Neural cell (in vitro differentiated cells): ENCODE results near the gene TLR8. TPM values are rescaled to one million over a fixed set of nuclear protein-coding genes. Genes with fewer than 3 reads are reported as not detected.
"Not testable (repeated sequence)": the region's sequence is repeated elsewhere in the genome, so short reads cannot be mapped to it uniquely, and the experiment has no call there.

Experiments
- H2AFZ ChIP-seq: fragments of 200-600, 300-800 bp; sonication (generic), shearing (Covaris generic); 2 replicates; pipeline ENCODE4 v1.6.0; 2014; ENCODE audit warnings: low read depth, mild to moderate bottlenecking, antibody characterized with exemption, low read length, moderate library complexity
- H3F3A ChIP-seq: fragments of 200-600 bp; shearing (Covaris generic); 2 replicates; pipeline ENCODE4 v1.6.1; 2016; ENCODE audit warnings: mild to moderate bottlenecking, moderate library complexity, mixed read lengths, antibody characterized with exemption, low read length; ENCODE audit not compliant: insufficient read depth, poor library complexity, severe bottlenecking
- H3K27ac ChIP-seq: fragments of 200-600, 300-800 bp; sonication (generic), shearing (Covaris generic); 2 replicates; pipeline ENCODE4 v1.5.1; 2014; ENCODE audit warnings: mild to moderate bottlenecking, low read length, moderate library complexity
- H3K27me3 ChIP-seq: fragments of 300-800, 200-600 bp; sonication (generic), shearing (Covaris generic); 2 replicates; pipeline ENCODE4 v1.6.0; 2014; ENCODE audit warnings: mild to moderate bottlenecking, low read depth, low read length, moderate library complexity; ENCODE audit not compliant: insufficient read depth
- H3K36me3 ChIP-seq: fragments of 300-800, 200-600 bp; sonication (generic), shearing (Covaris generic); 2 replicates; pipeline ENCODE4 v1.5.1; 2014; ENCODE audit warnings: mild to moderate bottlenecking, antibody characterized with exemption, low read length, moderate library complexity; ENCODE audit not compliant: insufficient read depth
- H3K4me2 ChIP-seq: fragments of 300-800, 200-600 bp; sonication (generic), shearing (Covaris generic); 2 replicates; pipeline ENCODE4 v1.6.0; 2014; ENCODE audit warnings: mild to moderate bottlenecking, low read length
- H3K4me3 ChIP-seq: fragments of 300-800, 200-600 bp; sonication (generic), shearing (Covaris generic); 2 replicates; pipeline ENCODE4 v1.5.1; 2014; ENCODE audit warnings: mild to moderate bottlenecking, low read length, moderate library complexity
- H3K79me2 ChIP-seq: fragments of 200-600 bp; shearing (Covaris generic); replicated peaks from 2 replicates; pipeline ENCODE4 v1.6.0; 2014; ENCODE audit warnings: mild to moderate bottlenecking, low read length, moderate library complexity; ENCODE audit not compliant: insufficient read depth
- H3K9ac ChIP-seq: fragments of 300-800, 200-600 bp; sonication (generic), shearing (Covaris generic); 2 replicates; pipeline ENCODE4 v1.6.1; 2016; ENCODE audit warnings: mild to moderate bottlenecking, low read length, mixed read lengths
- H3K9me2 ChIP-seq: fragments of 200-600 bp; shearing (Covaris generic); 2 replicates; pipeline ENCODE4 v1.6.1; 2016; ENCODE audit warnings: mild to moderate bottlenecking, low read length, mixed read lengths; ENCODE audit not compliant: insufficient read depth
- H3K9me3 ChIP-seq: fragments of 200-600, 300-800 bp; sonication (generic), shearing (Covaris generic); 2 replicates; pipeline ENCODE4 v1.6.1; 2016; ENCODE audit warnings: mild to moderate bottlenecking, mixed run types, low read length, moderate library complexity, mixed read lengths
- H4K20me1 ChIP-seq: fragments of 200-600 bp; shearing (Covaris generic); 2 replicates; pipeline ENCODE4 v1.6.1; 2016; ENCODE audit warnings: mild to moderate bottlenecking, mixed run types; ENCODE audit not compliant: insufficient read depth
- EP300 ChIP-seq: fragments of 450-650 bp; conservative IDR thresholded peaks from 2 replicates; pipeline ENCODE4 v1.6.1; 2014; ENCODE audit warnings: antibody characterized with exemption, mild to moderate bottlenecking, moderate library complexity; ENCODE audit not compliant: poor library complexity, severe bottlenecking
- EZH2 ChIP-seq: fragments of 200-600, 300-800 bp; shearing (Covaris generic), sonication (generic); IDR thresholded peaks from 2 replicates; pipeline ENCODE4 v1.6.1; 2014; ENCODE audit warnings: antibody characterized with exemption, low read length, borderline replicate concordance, mild to moderate bottlenecking; ENCODE audit not compliant: insufficient read depth, poor library complexity, severe bottlenecking
- MXI1 ChIP-seq: fragments of 450-650 bp; conservative IDR thresholded peaks from 2 replicates; pipeline ENCODE4 v1.6.1; 2014; ENCODE audit warnings: antibody characterized with exemption, mild to moderate bottlenecking; ENCODE audit not compliant: poor library complexity, severe bottlenecking
- POLR2AphosphoS5 ChIP-seq: IDR thresholded peaks from 2 replicates; pipeline ENCODE4 v1.6.1; 2012
- RAD21 ChIP-seq: fragments of 450-650 bp; conservative IDR thresholded peaks from 2 replicates; pipeline ENCODE4 v1.6.1; 2014; ENCODE audit warnings: antibody characterized with exemption, mild to moderate bottlenecking, moderate library complexity
- SMC3 ChIP-seq: fragments of 450-650 bp; conservative IDR thresholded peaks from 2 replicates; pipeline ENCODE4 v1.6.1; 2014; ENCODE audit warnings: antibody characterized with exemption, mild to moderate bottlenecking, moderate library complexity; ENCODE audit not compliant: poor library complexity
- TAF1 ChIP-seq: IDR thresholded peaks from 2 replicates; pipeline ENCODE4 v1.6.1; 2012; ENCODE audit warnings: low read depth
- polyA plus RNA-seq: library from polyadenylated mRNA; depleted of rRNA; stranded (reverse); fragments of >200 nt; gene quantifications from 2 replicates; pipeline ENCODE4 v1.2.3, GENCODE V29; 2014
- TF ChIP-seq, protein P1 (sequence below): fragments of 450-650 bp; IDR thresholded peaks from 2 replicates; pipeline ENCODE4 v1.5.1; 2014; ENCODE audit warnings: antibody characterized with exemption, mild to moderate bottlenecking, moderate library complexity; ENCODE audit not compliant: poor library complexity, severe bottlenecking
- TF ChIP-seq, protein P2 (sequence below): IDR thresholded peaks from 2 replicates; pipeline ENCODE4 v1.6.1; 2012; ENCODE audit warnings: borderline replicate concordance

TLR8 gene
- polyA plus RNA-seq, 1 donor from 2014 or later = not detected

DNA sequence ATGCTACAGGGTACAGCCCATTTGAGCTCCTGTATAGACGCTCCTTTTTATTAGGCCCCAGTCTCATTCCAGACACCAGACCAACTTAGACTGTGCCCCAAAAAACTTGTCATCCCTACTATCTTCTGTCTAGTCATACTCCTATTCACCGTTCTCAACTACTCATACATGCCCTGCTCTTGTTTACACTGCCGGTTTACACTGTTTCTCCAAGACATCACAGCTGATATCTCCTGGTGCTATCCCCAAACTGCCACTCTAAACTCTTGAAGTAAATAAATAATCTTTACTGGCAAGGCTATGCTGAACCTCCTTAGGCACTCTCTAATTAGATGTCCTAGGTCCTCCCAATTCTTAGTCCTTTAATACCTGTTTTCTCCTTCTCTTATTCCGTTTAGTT, 38.0 kb downstream of the TLR8 start:
- not testable (repeated sequence) for H3K27me3 ChIP-seq, H3K36me3 ChIP-seq, H3K27ac ChIP-seq, H3F3A ChIP-seq, H3K79me2 ChIP-seq, H3K4me2 ChIP-seq, H3K9ac ChIP-seq, H3K9me3 ChIP-seq, H4K20me1 ChIP-seq, H3K4me3 ChIP-seq, H3K9me2 ChIP-seq, H2AFZ ChIP-seq

DNA sequence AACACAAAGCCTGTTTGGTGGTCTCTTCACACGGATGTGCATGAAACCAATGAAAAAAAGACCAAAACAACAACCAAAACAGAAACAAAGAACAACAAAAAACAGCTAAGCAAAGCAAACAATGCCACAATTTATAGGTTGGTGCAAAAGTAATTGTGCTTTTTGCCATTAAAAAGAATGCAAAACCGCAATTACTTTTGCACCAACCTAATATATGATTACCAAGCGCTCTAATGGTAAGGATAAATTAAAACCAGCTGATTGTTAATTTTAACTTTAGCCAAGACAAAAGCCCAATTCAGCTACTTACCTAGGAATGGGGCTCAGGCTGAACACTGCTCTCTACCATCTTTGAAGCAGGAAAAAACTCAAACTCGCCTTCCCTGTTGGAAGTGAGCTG, 39.1 kb downstream of the TLR8 start:
- no peak overlapping the region for H3K9ac ChIP-seq
- TF ChIP-seq EZH2 (no peak), POLR2AphosphoS5 (no peak), RAD21 (no peak), EP300 (no peak), MXI1 (no peak), SMC3 (no peak), TAF1 (no peak)
- TF ChIP-seq, protein P1, sequence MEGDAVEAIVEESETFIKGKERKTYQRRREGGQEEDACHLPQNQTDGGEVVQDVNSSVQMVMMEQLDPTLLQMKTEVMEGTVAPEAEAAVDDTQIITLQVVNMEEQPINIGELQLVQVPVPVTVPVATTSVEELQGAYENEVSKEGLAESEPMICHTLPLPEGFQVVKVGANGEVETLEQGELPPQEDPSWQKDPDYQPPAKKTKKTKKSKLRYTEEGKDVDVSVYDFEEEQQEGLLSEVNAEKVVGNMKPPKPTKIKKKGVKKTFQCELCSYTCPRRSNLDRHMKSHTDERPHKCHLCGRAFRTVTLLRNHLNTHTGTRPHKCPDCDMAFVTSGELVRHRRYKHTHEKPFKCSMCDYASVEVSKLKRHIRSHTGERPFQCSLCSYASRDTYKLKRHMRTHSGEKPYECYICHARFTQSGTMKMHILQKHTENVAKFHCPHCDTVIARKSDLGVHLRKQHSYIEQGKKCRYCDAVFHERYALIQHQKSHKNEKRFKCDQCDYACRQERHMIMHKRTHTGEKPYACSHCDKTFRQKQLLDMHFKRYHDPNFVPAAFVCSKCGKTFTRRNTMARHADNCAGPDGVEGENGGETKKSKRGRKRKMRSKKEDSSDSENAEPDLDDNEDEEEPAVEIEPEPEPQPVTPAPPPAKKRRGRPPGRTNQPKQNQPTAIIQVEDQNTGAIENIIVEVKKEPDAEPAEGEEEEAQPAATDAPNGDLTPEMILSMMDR = no peak
- TF ChIP-seq, protein P2, sequence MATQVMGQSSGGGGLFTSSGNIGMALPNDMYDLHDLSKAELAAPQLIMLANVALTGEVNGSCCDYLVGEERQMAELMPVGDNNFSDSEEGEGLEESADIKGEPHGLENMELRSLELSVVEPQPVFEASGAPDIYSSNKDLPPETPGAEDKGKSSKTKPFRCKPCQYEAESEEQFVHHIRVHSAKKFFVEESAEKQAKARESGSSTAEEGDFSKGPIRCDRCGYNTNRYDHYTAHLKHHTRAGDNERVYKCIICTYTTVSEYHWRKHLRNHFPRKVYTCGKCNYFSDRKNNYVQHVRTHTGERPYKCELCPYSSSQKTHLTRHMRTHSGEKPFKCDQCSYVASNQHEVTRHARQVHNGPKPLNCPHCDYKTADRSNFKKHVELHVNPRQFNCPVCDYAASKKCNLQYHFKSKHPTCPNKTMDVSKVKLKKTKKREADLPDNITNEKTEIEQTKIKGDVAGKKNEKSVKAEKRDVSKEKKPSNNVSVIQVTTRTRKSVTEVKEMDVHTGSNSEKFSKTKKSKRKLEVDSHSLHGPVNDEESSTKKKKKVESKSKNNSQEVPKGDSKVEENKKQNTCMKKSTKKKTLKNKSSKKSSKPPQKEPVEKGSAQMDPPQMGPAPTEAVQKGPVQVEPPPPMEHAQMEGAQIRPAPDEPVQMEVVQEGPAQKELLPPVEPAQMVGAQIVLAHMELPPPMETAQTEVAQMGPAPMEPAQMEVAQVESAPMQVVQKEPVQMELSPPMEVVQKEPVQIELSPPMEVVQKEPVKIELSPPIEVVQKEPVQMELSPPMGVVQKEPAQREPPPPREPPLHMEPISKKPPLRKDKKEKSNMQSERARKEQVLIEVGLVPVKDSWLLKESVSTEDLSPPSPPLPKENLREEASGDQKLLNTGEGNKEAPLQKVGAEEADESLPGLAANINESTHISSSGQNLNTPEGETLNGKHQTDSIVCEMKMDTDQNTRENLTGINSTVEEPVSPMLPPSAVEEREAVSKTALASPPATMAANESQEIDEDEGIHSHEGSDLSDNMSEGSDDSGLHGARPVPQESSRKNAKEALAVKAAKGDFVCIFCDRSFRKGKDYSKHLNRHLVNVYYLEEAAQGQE = no peak
- no peaks in the 10 kb centered on the region for H3K27me3 ChIP-seq
- H3K27ac ChIP-seq = no peak overlapping the region
- H3K79me2 ChIP-seq = no peaks in the 10 kb centered on the region
- no peaks in the 10 kb centered on the region for H3K9me2 ChIP-seq
- no peak overlapping the region for H2AFZ ChIP-seq
- no peaks in the 10 kb centered on the region for H3K36me3 ChIP-seq
- H3F3A ChIP-seq = no peaks in the 10 kb centered on the region
- no peak overlapping the region for H3K4me2 ChIP-seq
- no peak overlapping the region for H3K4me3 ChIP-seq
- no peaks in the 10 kb centered on the region for H4K20me1 ChIP-seq
- no peaks in the 10 kb centered on the region for H3K9me3 ChIP-seq

DNA sequence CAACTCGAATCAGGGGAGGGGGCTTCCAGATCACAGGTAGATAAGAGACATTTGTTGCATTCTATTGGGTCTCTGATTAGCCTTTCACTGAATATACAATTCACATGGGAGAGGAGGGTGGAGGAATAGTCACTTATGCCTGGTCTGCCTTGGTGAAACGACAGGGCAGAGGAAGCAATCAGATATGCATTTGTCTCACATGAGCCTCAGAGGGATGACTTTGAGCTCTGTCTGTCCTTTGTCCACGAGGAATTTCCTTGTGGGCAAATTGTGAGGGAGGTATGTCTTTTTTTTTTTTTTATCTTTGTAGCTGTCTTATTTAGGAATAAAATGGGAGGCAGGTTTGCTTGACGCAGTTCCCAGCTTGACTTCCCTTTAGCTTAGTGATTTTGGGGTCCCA, 40.0 kb downstream of the TLR8 start:
- H2AFZ ChIP-seq = no peak overlapping the region

More for the DNA sequence above, 40.0 kb downstream of the TLR8 start:
- Histone ChIP-seq H3K36me3 (no peaks in the 10 kb centered on the region), H3F3A (no peaks in the 10 kb centered on the region), H3K9me3 (no peaks in the 10 kb centered on the region), H3K27me3 (no peaks in the 10 kb centered on the region), H3K9ac (no peak overlapping the region), H3K4me2 (no peak overlapping the region), H4K20me1 (no peaks in the 10 kb centered on the region), H3K4me3 (no peak overlapping the region), H3K27ac (no peak overlapping the region), H3K9me2 (no peaks in the 10 kb centered on the region), H3K79me2 (no peaks in the 10 kb centered on the region)
- TF ChIP-seq, protein P1 = no peak
- TF ChIP-seq TAF1 (no peak), EP300 (no peak), POLR2AphosphoS5 (no peak), SMC3 (no peak), EZH2 (no peak), RAD21 (no peak), MXI1 (no peak)
- TF ChIP-seq, protein P2 = no peak
